Heart right ventricle (tissue), 16 donors: Measurements from ENCODE around the gene C1QTNF1. TPM values are rescaled to one million over a fixed set of nuclear protein-coding genes. Genes with fewer than 3 reads are reported as not detected.

Experiments used
- ATAC-seq, 8 donors: fragments of 200-7000 bp; cut with Tn5 transposase; one replicate each; pipeline ENCODE4 v1.9.1; 2020; ENCODE audit warnings: mild to moderate bottlenecking in 8 of 8, moderate library complexity in 8 of 8, moderate number of reproducible peaks in 1 of 8
- DNase-seq, 2 donors: peaks; one replicate each; pipeline ENCODE4 v3.0.0-alpha.2; 2020
- H3K27ac ChIP-seq, 10 donors: fragments of 200-600 bp; sonication (generic) in 2 of 10; one replicate each; pipeline versions ENCODE4 v1.5.0 to v1.8.0; 2020 to 2022; ENCODE audit warnings: mild to moderate bottlenecking in 3 of 10
- H3K27me3 ChIP-seq, 7 donors: fragments of 200-600 bp; one replicate each; pipeline ENCODE4 v1.8.0; 2021 to 2022; ENCODE audit warnings: mild to moderate bottlenecking in 2 of 7
- H3K36me3 ChIP-seq, 9 donors: fragments of 200-600 bp; sonication (generic) in 1 of 9; one replicate each; pipeline versions ENCODE4 v1.5.0 to v1.8.0; 2020 to 2022; ENCODE audit warnings: mild to moderate bottlenecking in 2 of 9
- H3K4me1 ChIP-seq, 9 donors: fragments of 200-600 bp; sonication (generic) in 1 of 9; one replicate each; pipeline versions ENCODE4 v1.5.0 to v1.8.0; 2020 to 2022; ENCODE audit warnings: mild to moderate bottlenecking in 4 of 9
- H3K4me3 ChIP-seq, 10 donors: fragments of 200-600 bp; sonication (generic) in 2 of 10; one replicate each; pipeline versions ENCODE4 v1.5.0 to v1.8.0; 2020 to 2022; ENCODE audit warnings: mild to moderate bottlenecking in 7 of 10, moderate library complexity in 2 of 10
- H3K9me3 ChIP-seq, 11 donors: fragments of 200-600 bp in 10 of 11; sonication (generic) in 2 of 11; one replicate each; pipeline versions ENCODE4 v1.5.0 to v1.8.0; 2013 to 2022; ENCODE audit warnings: mild to moderate bottlenecking in 2 of 11, control low read depth in 1 of 11, moderate library complexity in 1 of 11
- CTCF ChIP-seq, 9 donors: fragments of 200-600 bp; sonication (generic) in 2 of 9; IDR thresholded peaks; one replicate each; pipeline versions ENCODE4 v1.5.0 to v1.8.0; 2021 to 2022; ENCODE audit warnings: antibody characterized with exemption in 9 of 9, mild to moderate bottlenecking in 5 of 9, moderate library complexity in 1 of 9
- WGBS, 2 donors: extraction: QIAGEN DNeasy Blood & Tissue Kit; methylation state at CpG; one replicate each; pipeline ENCODE4 v1.1.7; 2013; ENCODE audit warnings: inconsistent platforms in 1 of 2; 5-methylcytosine and 5-hydroxymethylcytosine counted together
- intact Hi-C, 10 donors: fragments of 100-400 bp; cut with DNase I; formaldehyde crosslinking; loops; one replicate each; pipeline versions ENCODE4 v1.11.1 to v1.14.2; 2022
- polyA plus RNA-seq, 2 donors: library from polyadenylated mRNA; stranded (reverse); fragments of 200-250 nt; gene quantifications; one replicate each; pipeline ENCODE4 v1.2.3, GENCODE V29; 2013
- total RNA-seq, 10 donors: library from RNA; stranded (reverse); fragmentation: NEBNext Ultra II Directional in 3 of 10; extraction: Animal tissue kit (Norgen Biotek cat#: 25700) in 3 of 10; gene quantifications; one replicate each; pipeline versions ENCODE4 v1.2.1 to v1.2.4, GENCODE V29; 2021 to 2023
- donor health status: Arrhythmogenic right ventricular cardiomyopathy.
- donor health status: ischemic (EF 13 %, LVEDD 7.1; RV severe dilation, severe dysfunction).
- donor health status: healthy with polysubstance abuse.
- donor health status: DM: no; HTN: yes; CAD: no.
- donor health status: DM: no; HTN: no; CAD: no.
- donor health status: ischemic (EF 25% LVEDD 6.9; RV normal size, moderate dysfunction).
- donor health status: ischemic (EF 25% LVEDD 5.7; RV mildly dilated, moderate dysfunction).
- donor health status: healthy.
- donor health status: DM: yes; HTN: yes; CAD: no.
- donor health status: Ischemic cardiomyopathy.
- donor health status: ischemic (EF 35%, LVEDD 5.7; RV mildly dilated, moderate dysfunction).
- donor health status: nonischemic (EF 11% LVEDD 7.7; RV severe dilation, severe dysfunction).
- donor health status: DM: yes; HTN: yes; CAD: no.
- donor health status: PGD.
- donor health status: ischemic (EF 29% LVEDD 5.4; RV normal size, mild dysfunction).
- donor health status: nonischemic (EF 23%, LVEDD 6.1; RV moderate dilation, normal function).

C1QTNF1 gene
- total and polyA plus RNA-seq, 12 donors, result 29.3 to 685 (median 67.3) TPM

GRCh38 chr17:78999947-79000395 is 24.0 kb upstream of the C1QTNF1 start:
- H3K36me3 ChIP-seq, result peaks cover 0 to 67% (median 12%) of the 10 kb centered on the region in 9 donors
- ATAC-seq (no peak), DNase-seq (no peak)
- no peaks in the 10 kb centered on the region for H3K9me3 ChIP-seq
- no peaks in the 10 kb centered on the region for H3K27me3 ChIP-seq
- H3K4me1 ChIP-seq, result peaks cover 0 to 32% (median 20%) of the 10 kb centered on the region in 9 donors
- H3K27ac ChIP-seq, result no peak overlapping the region
- intact Hi-C loops, result loop anchor here in 2 of 10 donors (10.0 kb wide), 2 partner anchors 45 to 395 kb away; no protein-coding TSS in a partner anchor
- no peak overlapping the region for H3K4me3 ChIP-seq
- 95% methylated on average over 12 of the region's 12 CpGs for WGBS, 2 donors
- TF ChIP-seq CTCF (IDR thresholded peaks at IDR 0.05), result no peak

GRCh38 chr17:79000396-79001189 is 23.4 kb upstream of the C1QTNF1 start:
- Histone ChIP-seq H3K36me3 (peaks cover 0 to 63% (median 12%) of the 10 kb centered on the region in 9 donors), H3K4me3 (no peak overlapping the region), H3K4me1 (peaks cover 5 to 35% (median 23%) of the 10 kb centered on the region in 9 donors), H3K27me3 (no peaks in the 10 kb centered on the region), H3K9me3 (no peaks in the 10 kb centered on the region), H3K27ac (no peak overlapping the region)
- ATAC-seq, result no peak
- no peak for TF ChIP-seq CTCF (IDR thresholded peaks at IDR 0.05)
- no peak for DNase-seq
- 77 to 82% methylated on average over 25 of the region's 25 CpGs for WGBS, 2 donors
- intact Hi-C loops, result no loop called here

- H3K27ac ChIP-seq, result no peak overlapping the region
- peaks cover 0 to 55% (median 12%) of the 10 kb centered on the region in 9 donors for H3K36me3 ChIP-seq
- intact Hi-C loops, result no loop called here
- peaks cover 8 to 35% (median 25%) of the 10 kb centered on the region in 9 donors for H3K4me1 ChIP-seq
- no peak overlapping the region for H3K4me3 ChIP-seq
- no peak for ATAC-seq
- H3K9me3 ChIP-seq, result no peaks in the 10 kb centered on the region
- DNase-seq, result no peak
- 86 to 88% methylated on average over 19 of the region's 19 CpGs for WGBS, 2 donors
- no peaks in the 10 kb centered on the region for H3K27me3 ChIP-seq
- no peak for TF ChIP-seq CTCF (IDR thresholded peaks at IDR 0.05)
These were observed 22.6 kb upstream of the C1QTNF1 start for GRCh38 chr17:79001190-79002020.

- no peak overlapping the region for H3K4me3 ChIP-seq
- no peak overlapping the region for H3K27ac ChIP-seq
- H3K36me3 ChIP-seq, result peaks cover 0 to 48% (median 4%) of the 10 kb centered on the region in 9 donors
- no peaks in the 10 kb centered on the region for H3K9me3 ChIP-seq
- no peak for ATAC-seq
- H3K27me3 ChIP-seq, result no peaks in the 10 kb centered on the region
- no peak for DNase-seq
- peaks cover 8 to 44% (median 25%) of the 10 kb centered on the region in 9 donors for H3K4me1 ChIP-seq
- no peak for TF ChIP-seq CTCF (IDR thresholded peaks at IDR 0.05)
- WGBS, 2 donors, result 89 to 92% methylated on average over 14 of the region's 14 CpGs
- intact Hi-C loops, result no loop called here
These were observed 21.7 kb upstream of the C1QTNF1 start for GRCh38 chr17:79002291-79002690.
